Astrocyte of the spinal cord (primary cell): ENCODE results near the gene RBBP5.

ENCODE experiments used
- DNase-seq: peaks from one replicate; pipeline ENCODE4 v3.0.0; 2011; ENCODE audit warnings: low read depth, low spot score
- H3K4me3 ChIP-seq: 2 replicates; pipeline ENCODE4 v1.5.1; 2011; ENCODE audit warnings: low read depth, mild to moderate bottlenecking, low read length, moderate library complexity
- in situ Hi-C: cut with HindIII; loops from 2 replicates; pipeline ENCODE4 v1.10.0; 2017; ENCODE audit warnings: low sequenced_read_pairs
- TF ChIP-seq, protein P1 (sequence below): IDR thresholded peaks from 2 replicates; pipeline ENCODE4 v1.5.1; 2012; ENCODE audit warnings: low read depth, mild to moderate bottlenecking, low read length, inconsistent platforms

RBBP5 gene, protein sequence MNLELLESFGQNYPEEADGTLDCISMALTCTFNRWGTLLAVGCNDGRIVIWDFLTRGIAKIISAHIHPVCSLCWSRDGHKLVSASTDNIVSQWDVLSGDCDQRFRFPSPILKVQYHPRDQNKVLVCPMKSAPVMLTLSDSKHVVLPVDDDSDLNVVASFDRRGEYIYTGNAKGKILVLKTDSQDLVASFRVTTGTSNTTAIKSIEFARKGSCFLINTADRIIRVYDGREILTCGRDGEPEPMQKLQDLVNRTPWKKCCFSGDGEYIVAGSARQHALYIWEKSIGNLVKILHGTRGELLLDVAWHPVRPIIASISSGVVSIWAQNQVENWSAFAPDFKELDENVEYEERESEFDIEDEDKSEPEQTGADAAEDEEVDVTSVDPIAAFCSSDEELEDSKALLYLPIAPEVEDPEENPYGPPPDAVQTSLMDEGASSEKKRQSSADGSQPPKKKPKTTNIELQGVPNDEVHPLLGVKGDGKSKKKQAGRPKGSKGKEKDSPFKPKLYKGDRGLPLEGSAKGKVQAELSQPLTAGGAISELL

DNA sequence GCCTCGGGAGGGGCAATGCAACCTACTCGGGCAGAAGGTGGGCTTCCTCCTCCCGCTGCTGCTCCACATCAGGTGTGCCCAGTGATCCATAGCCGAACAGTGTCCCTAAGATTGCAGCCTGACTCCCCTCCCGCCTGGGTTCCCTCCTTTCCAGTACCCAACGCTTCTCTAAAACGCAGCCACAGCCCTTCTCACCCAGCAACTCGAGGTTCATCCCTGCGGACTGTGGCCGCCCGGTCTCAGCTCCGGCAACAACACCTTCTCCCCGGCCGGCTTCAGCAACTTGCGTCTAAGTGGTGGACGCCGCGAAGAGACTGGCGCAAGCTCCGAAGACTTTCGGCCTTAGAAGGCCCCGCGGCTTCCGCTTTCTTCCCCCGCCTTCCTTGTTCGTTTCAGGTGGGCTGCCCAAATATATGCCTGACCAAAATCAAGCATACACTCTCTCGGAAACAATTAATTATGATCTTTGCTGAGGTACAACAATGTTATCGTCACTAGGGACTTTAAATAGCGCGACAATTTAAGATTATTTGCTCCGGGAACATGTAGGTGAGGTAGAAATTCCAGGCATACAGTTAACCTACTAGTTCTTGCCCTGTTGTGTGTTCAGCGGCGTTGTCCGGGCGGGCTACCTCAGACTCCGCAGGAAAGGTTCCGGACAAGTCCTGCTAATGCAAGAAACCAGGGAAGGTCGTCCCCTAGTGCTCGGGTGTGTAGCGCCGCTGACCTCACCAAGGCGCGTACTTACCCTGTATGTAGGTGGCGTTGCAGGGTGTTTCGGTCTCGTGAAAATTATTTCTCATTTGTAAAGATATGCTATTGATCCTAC, at the start of gene RBBP5:
Gene RBBP5 (minus strand): TSS at position 319 of the 829 bp plus-strand sequence. CDS start 105 bp downstream, at position 214.
- in situ Hi-C loops, result no loop called here
- peak within 1 kb of the TSS; percentile 97 for H3K4me3 ChIP-seq
- TF ChIP-seq, protein P1, sequence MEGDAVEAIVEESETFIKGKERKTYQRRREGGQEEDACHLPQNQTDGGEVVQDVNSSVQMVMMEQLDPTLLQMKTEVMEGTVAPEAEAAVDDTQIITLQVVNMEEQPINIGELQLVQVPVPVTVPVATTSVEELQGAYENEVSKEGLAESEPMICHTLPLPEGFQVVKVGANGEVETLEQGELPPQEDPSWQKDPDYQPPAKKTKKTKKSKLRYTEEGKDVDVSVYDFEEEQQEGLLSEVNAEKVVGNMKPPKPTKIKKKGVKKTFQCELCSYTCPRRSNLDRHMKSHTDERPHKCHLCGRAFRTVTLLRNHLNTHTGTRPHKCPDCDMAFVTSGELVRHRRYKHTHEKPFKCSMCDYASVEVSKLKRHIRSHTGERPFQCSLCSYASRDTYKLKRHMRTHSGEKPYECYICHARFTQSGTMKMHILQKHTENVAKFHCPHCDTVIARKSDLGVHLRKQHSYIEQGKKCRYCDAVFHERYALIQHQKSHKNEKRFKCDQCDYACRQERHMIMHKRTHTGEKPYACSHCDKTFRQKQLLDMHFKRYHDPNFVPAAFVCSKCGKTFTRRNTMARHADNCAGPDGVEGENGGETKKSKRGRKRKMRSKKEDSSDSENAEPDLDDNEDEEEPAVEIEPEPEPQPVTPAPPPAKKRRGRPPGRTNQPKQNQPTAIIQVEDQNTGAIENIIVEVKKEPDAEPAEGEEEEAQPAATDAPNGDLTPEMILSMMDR, result peak; percentile 84
- peak; percentile 99 for DNase-seq

DNA sequence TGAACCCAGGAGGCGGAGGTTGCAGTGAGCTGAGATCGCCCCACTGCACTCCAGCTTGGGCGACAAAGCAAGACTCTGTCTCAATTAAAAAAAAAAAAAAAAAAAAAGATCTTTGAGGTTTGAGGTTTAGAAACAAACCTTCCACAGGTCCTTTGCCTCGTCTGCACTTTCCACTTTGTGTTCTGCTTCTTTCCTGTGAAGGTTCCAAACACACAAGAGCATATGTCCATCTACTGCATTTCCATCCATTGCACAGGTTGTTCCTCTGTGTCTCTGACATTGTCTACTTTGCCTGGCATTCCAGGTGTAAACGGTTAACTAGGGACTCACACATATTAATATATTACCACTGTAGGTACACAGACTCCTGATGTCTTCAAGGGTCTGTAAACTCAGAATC, 49.6 kb upstream of the RBBP5 start:
- no peak for DNase-seq
- in situ Hi-C loops, result no loop called here
- TF ChIP-seq, protein P1, result no peak
- H3K4me3 ChIP-seq, result no peak overlapping the region

DNA sequence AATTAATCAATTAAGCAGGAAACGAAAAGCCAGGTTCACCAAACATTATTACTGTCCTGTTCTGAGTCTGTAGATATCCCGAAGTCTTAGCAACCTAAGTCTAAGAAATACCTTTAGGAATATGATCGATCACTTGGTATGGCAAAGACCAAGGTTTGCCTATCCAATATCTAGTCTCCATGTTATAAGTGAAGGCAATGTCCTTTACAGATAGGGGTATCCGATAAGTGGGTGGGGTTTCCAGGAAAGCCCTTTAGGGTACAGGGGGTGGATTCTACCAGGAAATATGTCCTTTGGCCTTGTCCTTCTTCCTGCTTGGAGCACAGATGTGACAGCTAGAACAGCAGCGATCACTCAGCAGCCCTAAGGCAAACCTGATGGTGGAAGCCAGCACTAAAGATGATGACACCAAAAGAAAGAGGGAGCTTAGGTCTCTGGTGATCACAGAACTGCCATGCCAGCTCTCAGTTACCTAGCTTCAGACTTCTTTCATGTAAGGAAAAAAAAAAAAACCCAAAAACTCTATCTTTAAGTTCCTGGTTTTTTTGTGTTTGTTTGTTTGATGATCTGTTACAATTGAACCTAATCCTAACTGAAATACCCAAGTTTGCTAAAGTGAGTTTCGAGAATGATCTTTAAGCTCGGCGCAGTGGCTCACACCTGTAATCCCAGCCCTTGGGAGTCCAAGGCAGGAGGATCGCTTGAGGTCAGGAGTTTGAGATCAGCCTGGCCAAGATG, 48.9 kb upstream of the RBBP5 start:
- in situ Hi-C loops, result no loop called here
- TF ChIP-seq, protein P1, result no peak
- DNase-seq, result no peak
- no peak overlapping the region for H3K4me3 ChIP-seq

DNA sequence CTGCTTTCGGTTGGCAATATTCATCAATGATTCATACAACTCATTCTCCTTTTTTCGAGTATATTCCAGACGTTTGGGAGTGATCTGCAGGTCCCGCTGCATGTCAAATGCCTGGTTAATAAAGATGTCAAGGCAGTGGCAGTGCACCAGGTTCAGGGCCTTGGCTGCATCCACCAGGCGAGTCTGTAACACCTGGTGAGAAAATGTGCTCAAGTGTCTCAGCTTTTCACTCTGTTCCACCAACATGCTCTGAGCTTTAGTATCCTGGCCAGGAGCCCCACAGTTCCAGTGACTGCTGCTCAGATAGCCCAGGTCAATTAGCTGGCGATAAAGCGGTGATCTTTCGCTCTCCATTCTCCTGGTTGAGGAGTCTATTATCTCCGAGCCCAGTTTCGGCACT, 47.5 kb upstream of the RBBP5 start:
- no peak overlapping the region for H3K4me3 ChIP-seq
- no peak for DNase-seq
- TF ChIP-seq, protein P1, result no peak
- in situ Hi-C loops, result no loop called here

DNA sequence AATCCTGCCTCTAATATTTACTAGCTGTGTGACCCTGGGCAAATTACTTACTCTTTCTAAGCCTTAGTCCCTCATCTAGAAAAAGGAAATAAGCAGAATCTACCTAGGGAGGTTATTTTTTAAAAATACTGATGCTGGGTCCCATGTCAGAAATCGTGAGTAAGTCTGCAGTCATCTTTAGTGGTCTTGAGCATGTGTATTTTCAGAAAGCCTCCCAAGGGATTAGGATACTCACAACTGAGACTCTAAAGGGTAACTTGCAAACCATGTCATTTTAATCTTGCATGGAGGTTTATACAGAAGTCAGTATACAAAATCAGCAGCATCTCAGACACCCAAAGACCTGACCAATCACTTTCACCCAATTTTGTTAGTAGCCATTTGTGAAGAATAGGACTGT, 46.5 kb upstream of the RBBP5 start:
- in situ Hi-C loops, result no loop called here
- TF ChIP-seq, protein P1, result no peak
- H3K4me3 ChIP-seq, result no peak overlapping the region
- DNase-seq, result peak; percentile 22

DNA sequence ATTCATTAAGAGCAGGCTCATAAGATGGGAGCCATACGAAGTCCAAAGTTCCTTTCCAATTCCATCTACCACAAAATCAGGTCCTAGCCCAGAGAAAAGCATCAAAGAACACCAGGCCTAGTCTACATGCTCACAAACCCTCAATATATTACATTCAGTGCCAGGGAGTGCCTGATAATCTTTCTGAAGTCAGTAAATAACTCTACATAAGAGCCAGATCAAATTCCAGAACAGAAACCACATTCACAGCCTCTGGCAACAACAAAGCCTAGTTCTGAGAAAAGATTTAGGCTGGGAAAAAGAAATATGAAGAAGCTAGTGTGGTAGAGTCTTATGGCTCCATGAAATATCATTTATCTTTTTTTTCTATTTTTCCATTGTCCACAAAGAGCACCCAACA, 40.5 kb upstream of the RBBP5 start:
- H3K4me3 ChIP-seq, result no peak overlapping the region
- in situ Hi-C loops, result no loop called here
- DNase-seq, result no peak
- TF ChIP-seq, protein P1, result no peak
